T1000 (cell line): Measurements from ENCODE around the gene MYH7.
"Not testable (repeated sequence)": the region's sequence is repeated elsewhere in the genome, so short reads cannot be mapped to it uniquely, and the experiment has no call there.

Experiments
- DNase-seq: peaks from one replicate; lab custom pipeline; 2025; ENCODE audit warnings: mixed read lengths; lab: John Stamatoyannopoulos, UW

Gene MYH7

GRCh38 chr14:23435543-23436326 lies at the start of gene MYH7:
MYH7 (minus strand) TSS chr14:23435660; CDS start chr14:23433732, 1,928 bp downstream.
- DNase-seq = no peak

- no peak for DNase-seq
These were observed 47.9 kb upstream of the MYH7 start for GRCh38 chr14:23483236-23483854.

DNA sequence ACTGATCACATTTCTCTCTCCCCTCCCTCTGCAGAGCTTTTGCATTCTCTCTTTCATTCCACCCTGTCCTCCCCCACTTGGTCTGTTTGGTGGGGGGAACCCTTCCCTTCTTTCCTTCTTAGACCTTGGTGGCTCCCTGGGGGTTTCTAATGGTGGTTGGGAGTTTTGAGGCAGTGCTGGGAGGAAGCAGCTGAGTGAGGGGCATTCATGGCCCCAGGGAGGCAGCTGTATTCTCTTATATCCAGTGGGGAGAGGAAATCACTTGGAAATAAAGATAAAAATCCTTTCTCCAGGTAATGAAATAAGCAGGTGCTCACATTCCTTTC lies 47.3 kb upstream of the MYH7 start:
- no peak for DNase-seq

- no peak for DNase-seq
These were observed 46.7 kb upstream of the MYH7 start for GRCh38 chr14:23481979-23482822.

- DNase-seq = no peak
These were observed 46.0 kb upstream of the MYH7 start for GRCh38 chr14:23481362-23481970.

DNA sequence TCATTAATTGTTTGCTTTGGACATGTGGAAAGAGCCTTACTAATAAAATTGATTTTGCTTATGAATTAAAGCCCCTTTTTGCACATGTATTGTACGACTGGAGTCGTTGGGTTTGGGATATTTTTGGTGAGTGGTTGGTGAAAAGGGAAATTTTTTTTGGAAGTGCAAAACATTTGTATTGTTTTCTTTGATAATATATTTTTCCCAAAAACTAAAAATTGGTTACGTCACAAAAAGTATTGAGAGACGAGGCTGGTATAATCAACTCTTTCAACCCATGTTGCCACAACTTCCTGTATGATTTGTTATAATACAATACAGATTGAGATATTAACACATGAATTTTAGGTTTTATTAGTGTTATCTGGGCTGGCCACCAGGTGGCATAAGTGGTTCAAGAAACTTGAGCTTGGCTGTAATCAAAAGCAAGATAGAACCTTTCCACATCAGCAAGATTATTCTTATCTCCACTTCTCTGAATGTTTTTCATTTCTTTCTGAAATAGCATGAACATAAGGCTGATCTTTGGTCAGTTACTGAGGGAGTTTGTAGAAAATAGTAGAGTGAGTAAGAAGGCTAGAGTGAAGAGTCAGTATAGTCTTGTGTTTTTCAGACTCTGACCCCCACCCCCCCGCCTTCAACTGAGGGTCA lies 42.8 kb upstream of the MYH7 start:
- no peak for DNase-seq

GRCh38 chr14:23470947-23471346 lies 35.5 kb upstream of the MYH7 start:
- DNase-seq = no peak

DNA sequence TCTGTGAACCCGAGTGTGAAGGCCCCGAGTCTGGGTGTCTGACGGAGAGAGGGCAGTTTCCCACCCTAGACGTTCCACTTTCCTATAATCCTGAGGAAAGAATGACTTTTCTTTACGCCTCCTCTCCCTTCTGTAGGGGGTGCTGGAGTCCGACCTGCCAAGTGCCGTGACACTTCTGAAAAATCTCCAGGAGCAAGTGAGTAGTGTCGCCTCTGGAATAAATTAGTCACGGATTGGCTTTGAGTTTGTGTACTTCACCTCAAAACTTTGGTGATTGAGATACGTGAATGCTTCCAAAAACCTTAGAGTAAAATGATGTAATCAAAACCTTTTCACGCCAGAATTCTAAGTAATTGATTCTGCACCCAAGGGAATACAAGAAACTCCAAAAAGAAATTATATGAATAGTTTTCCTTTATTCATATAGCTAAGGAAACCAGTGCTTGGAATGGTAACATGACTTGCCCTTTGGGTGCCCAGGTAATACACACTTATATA lies 34.5 kb upstream of the MYH7 start:
- DNase-seq = no peak

GRCh38 chr14:23469127-23469905 lies 33.9 kb upstream of the MYH7 start, which contains the start of gene NGDN:
NGDN (plus strand) TSS chr14:23469703; CDS start chr14:23469716, 13 bp downstream.
- peak; percentile 96 for DNase-seq

DNA sequence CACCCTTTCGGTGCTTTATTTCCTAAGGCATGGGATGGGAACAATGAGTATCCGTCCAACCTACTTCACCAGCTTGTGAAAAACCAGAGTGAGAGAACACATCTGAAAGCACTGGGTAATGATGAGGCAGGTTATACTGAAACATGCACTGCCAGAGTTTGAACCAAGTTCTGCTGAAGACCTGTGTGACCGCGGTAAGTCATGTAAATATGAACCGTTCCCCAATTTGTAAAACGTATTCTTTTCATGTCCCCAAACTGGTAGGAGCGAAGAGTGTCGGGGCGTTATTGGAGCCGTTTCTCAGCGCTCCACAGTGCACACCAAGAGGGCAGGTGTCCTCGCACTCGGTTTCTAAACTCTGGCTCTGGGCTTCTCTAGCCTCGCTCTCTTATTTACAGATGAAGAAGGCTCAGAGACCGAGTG lies 33.3 kb upstream of the MYH7 start:
- DNase-seq = no peak

GRCh38 chr14:23465261-23465660 lies 29.8 kb upstream of the MYH7 start:
- DNase-seq = no peak

GRCh38 chr14:23464700-23465099 lies 29.2 kb upstream of the MYH7 start:
- DNase-seq = no peak

- DNase-seq = no peak
These were observed 25.5 kb upstream of the MYH7 start for GRCh38 chr14:23460960-23461359.

DNA sequence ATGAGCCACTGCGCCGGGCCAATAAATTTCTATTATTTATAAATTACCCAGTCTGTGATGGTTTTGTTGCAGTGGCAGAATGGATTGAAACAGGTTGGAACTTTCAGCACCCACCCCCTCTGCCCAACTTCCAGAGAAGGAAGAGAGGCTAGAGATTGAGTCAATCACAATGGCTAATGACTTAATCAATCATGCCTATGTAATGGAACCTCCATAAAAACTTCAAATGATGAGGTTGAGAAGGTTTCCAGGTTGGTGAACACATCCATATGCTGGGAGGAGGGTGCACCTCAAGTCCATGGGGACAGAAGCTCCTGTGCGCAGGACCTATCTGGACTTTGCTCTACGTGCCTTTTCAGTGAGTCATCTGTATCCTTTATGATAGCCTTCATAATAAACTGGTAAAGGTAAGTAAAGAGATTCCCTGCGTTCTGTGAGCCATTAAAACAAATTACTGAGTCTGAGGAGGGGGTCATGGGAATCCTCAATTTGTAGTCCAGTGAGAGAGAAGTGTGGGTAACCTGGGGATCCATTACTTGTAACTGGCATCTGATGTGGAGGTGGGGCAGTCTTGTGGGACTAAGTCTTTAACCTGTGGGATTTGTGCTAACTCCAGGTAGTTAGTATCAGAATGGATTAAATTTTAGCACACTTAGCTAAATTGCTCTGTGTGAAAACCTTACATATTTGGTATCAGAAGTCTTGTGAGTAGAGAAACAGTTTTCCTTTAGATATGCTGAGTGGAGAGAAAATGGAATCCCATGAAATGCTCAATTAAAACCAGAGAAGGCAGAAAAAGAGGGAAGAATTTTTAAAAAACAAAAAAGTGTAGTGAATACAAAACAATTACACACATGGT lies 22.4 kb upstream of the MYH7 start:
- DNase-seq = no peak

- DNase-seq = not testable (repeated sequence)
These were observed 21.6 kb upstream of the MYH7 start for GRCh38 chr14:23456883-23457586.

- no peak for DNase-seq
These were observed 19.0 kb upstream of the MYH7 start for GRCh38 chr14:23454445-23454856.

DNA sequence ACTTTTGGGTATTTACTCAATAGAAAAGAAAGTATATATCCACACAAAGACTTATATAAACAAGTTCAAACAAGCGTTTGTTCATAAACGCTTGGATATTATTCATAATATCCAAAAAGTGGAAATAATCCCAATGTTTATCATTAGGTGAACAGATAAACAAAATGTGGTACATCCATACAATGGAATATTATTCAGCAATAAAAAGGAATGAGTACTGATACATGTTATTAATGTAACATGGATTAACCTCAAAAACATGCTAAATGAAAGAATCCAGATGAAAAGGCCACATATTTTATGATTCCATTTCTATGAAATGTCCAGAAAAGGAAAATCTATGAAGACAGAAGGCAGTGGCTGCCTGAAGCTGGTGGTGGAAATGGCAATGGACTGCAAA lies 16.8 kb upstream of the MYH7 start:
- DNase-seq = no peak

- no peak for DNase-seq
These were observed 14.9 kb upstream of the MYH7 start for GRCh38 chr14:23450379-23450778.

- DNase-seq = no peak
These were observed 13.9 kb upstream of the MYH7 start for GRCh38 chr14:23449314-23449713.
